HG03521 (cell line): ENCODE measurements around the gene EPX.

Experiments
- ATAC-seq: cut with Tn5 transposase; IDR thresholded peaks from one replicate; pipeline ENCODE4 v1.9.1; 2021; ENCODE audit warnings: mild to moderate bottlenecking, moderate library complexity; ENCODE audit not compliant: unreplicated experiment

EPX gene

GRCh38 chr17:58184986-58185761, 7.4 kb upstream of the EPX start:
- no peak for ATAC-seq

GRCh38 chr17:58186591-58186990, 5.9 kb upstream of the EPX start:
- no peak for ATAC-seq

GRCh38 chr17:58187063-58187462, 5.5 kb upstream of the EPX start:
- ATAC-seq, result no peak

- ATAC-seq, result no peak
These were observed 4.9 kb upstream of the EPX start for GRCh38 chr17:58187675-58188074.

GRCh38 chr17:58189436-58190146, 2.9 kb upstream of the EPX start:
- ATAC-seq, result no peak

- no peak for ATAC-seq
These were observed 1.2 kb upstream of the EPX start for GRCh38 chr17:58191241-58191896.

GRCh38 chr17:58193641-58194255, 1.2 kb downstream of the EPX start:
- ATAC-seq, result no peak

GRCh38 chr17:58195518-58196123, 3.1 kb downstream of the EPX start:
- ATAC-seq, result no peak

GRCh38 chr17:58196610-58197009, 4.1 kb downstream of the EPX start:
- ATAC-seq, result no peak

GRCh38 chr17:58200024-58200633, 7.6 kb downstream of the EPX start:
- no peak for ATAC-seq

- ATAC-seq, result no peak
These were observed 10.3 kb downstream of the EPX start for GRCh38 chr17:58202859-58203258.

- no peak for ATAC-seq
These were observed 12.3 kb downstream of the EPX start for GRCh38 chr17:58204796-58205195.

- ATAC-seq, result no peak
These were observed 13.4 kb downstream of the EPX start for GRCh38 chr17:58205936-58206335.

- no peak for ATAC-seq
These were observed 14.9 kb downstream of the EPX start for GRCh38 chr17:58207451-58207850.

- no peak for ATAC-seq
These were observed 15.8 kb downstream of the EPX start for GRCh38 chr17:58208344-58208743.

GRCh38 chr17:58210922-58211321, 18.4 kb downstream of the EPX start:
- ATAC-seq, result no peak

- ATAC-seq, result no peak
These were observed 23.2 kb downstream of the EPX start for GRCh38 chr17:58215685-58216084.

GRCh38 chr17:58217766-58218165, 25.2 kb downstream of the EPX start:
- ATAC-seq, result no peak

- peak; percentile 96 for ATAC-seq
These were observed 26.7 kb downstream of the EPX start, which contains the start of gene MKS1 for GRCh38 chr17:58219007-58219788. MKS1 (minus strand) TSS chr17:58219255; CDS start chr17:58219230, 25 bp downstream.

GRCh38 chr17:58219789-58220183, 27.3 kb downstream of the EPX start:
- ATAC-seq, result no peak
